HG03354 (cell line): Measurements from ENCODE around the gene ZFAND2A.
"Not testable (repeated sequence)": the region's sequence is repeated elsewhere in the genome, so short reads cannot be mapped to it uniquely, and the experiment has no call there.

ENCODE experiments used
- ATAC-seq: cut with Tn5 transposase; IDR thresholded peaks from one replicate; pipeline ENCODE4 v1.9.1; 2021; ENCODE audit warnings: mild to moderate bottlenecking; ENCODE audit not compliant: unreplicated experiment, poor library complexity, severe bottlenecking

ZFAND2A gene

GRCh38 chr7:1129431-1129830, 30.6 kb downstream of the ZFAND2A start:
- no peak for ATAC-seq

GRCh38 chr7:1127001-1127400, 33.0 kb downstream of the ZFAND2A start:
- ATAC-seq: no peak

DNA sequence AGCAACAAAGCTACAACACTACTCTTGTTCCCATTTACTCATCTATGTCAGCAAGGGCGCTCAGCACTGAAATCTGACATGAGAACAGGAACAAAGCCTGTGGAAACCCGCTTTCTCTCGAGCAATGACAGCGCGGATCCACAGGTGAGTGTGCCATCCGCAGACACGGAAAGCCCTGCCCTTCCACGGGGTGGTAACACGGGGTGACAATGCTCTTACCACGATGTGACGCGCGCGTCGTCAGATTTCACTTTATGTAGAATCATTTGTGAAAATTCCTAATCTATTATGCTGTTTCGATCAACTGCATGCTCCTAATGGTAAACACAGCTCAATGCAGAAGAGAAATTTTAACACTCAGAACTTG, 34.4 kb downstream of the ZFAND2A start:
- ATAC-seq: no peak

GRCh38 chr7:1124816-1125602, 35.0 kb downstream of the ZFAND2A start:
- no peak for ATAC-seq

DNA sequence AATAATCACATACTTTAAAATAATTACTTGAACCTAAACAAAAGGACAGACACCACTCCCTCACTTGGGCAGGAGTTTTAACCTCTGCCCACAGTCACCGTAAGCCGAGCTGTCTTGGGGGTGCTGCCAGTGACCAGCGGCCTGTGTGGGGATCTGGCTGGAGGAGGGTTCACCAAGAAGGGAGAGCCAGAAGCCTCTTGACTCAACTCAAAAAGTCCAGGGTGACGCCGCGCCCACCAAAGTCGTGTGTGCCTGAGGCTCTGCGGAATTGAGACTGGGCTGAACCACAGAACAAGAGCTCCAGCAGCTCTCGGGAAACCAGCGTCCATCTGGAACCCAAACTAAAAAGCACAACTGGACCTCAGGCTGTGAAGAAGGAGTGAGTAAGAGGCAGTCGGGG, 35.8 kb downstream of the ZFAND2A start:
- ATAC-seq: no peak

- ATAC-seq: no peak
These were observed 36.3 kb downstream of the ZFAND2A start for GRCh38 chr7:1123715-1124114.

DNA sequence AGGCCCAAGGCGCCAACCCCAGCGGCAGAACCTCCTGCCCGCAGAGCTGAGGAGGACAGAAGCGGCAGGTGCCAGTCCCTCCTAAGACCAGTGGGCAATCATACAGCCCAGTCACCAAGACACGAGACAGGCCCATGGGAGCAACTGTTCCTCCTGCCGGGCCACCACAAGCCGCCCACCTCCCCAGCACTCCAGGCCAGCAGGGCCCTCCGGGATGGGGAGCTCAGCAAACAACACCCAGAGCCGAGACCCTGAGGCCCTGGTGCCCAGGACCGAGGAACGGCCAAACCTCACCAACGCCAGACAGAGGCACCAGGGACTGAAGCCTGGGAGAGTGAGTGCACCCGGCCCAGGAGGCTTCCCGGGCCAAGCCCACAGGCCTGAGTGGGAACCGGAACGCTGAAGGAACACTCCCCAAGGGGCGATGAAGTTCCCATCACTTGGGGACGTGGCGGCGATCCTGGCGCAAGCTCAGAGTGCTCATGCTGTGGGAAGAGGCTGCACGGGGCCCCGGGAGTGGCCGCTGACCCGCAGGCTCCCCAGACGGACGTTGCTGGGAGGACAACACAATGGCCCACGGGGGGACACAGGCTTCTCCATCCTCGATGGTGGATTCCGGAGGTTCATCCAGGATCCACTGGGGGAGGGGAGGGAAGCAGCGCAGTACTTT, 37.0 kb downstream of the ZFAND2A start:
- ATAC-seq: no peak

GRCh38 chr7:1121886-1122831, 37.8 kb downstream of the ZFAND2A start:
- no peak for ATAC-seq

DNA sequence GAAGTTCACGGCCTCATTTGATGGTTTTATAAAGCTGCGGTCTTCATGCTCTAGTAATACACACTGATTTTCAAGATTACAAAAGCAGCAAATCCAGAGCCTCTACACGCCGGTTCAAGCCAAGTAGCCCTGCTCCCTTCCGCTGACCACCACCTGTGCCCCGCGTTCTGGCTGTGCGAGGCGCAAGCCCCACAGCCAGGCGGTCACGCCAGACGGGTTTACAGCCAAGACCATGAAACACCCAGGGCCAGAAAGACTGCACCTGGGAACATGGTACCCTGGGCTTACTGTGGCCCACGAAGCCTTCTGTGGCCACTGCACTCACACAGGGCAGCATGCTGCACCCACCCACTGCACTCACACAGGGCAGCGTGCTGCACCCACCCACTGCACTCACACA, 38.5 kb downstream of the ZFAND2A start:
- no peak for ATAC-seq

DNA sequence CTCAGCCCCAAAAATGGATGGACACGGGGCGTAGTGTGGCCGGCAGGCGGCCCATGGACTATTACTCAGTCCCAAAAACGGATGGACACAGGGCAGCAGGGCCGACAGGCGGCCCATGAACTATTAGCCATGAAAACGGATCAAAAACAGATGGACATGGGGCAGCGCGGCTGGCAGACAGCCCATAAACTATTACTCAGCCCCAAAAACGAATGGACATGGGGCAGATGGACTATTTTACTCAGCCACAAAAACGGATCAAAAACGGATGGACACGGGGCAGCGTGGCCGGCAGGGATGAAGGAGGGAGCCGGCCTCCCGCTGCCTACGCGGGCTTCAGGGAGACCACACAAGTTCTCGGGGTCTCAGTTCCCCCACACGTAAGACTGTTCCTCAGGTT, 39.2 kb downstream of the ZFAND2A start:
- ATAC-seq: no peak

DNA sequence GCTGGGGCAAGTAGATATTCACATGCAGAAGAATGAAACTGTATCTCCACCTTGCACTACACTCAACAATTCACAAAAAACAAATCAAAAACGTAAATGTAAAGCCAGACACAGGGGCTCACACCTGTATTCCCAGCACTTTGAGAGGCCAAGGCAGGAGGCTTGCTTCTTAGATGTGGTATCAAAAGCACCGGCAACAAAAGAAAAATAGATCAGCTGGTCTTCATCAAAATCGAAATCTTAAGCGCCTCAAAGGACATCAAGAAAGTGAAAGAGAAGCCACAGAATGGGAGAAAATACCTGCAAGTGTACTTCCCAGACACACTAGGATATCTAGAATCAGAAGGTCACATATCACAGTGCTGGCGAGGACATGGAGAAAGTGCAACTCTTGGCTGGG, 40.8 kb downstream of the ZFAND2A start:
- ATAC-seq: no peak

GRCh38 chr7:1117321-1117928, 42.6 kb downstream of the ZFAND2A start:
- no peak for ATAC-seq

GRCh38 chr7:1116383-1117008, 43.5 kb downstream of the ZFAND2A start:
- ATAC-seq: not testable (repeated sequence)

DNA sequence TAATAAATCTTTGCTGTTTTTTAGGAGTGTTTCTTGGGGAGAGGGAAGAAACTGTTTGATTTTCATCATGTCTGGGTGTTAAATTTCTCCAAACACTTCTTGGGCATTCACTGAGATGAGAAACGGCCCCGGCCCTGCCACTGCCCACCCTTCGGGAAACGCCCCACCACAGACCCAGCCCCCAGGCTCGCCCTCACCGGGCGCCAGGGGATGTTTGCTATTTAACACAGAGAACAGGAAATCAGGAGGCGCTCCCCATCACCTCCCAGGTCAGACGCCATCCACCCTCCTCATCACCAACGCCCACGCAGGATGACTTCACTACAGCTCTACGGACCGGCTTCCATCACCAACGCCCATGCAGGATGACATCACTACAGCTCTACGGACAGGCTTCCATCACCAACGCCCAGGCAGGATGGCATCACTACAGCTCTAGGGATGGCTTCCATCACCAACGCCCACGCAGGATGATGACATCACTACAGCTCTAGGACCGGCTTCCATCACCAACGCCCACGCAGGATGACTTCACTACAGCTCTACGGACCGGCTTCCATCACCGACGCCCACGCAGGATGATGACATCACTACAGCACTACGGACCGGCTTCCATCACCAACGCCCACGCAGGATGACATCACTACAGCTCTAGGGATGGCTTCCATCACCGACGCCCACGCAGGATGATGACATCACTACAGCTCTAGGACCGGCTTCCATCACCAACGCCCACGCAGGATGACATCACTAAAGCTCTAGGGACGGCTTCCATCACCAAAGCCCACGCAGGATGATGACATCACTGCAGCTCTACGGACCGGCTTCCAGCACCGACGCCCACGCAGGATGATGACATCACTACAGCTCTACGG, 44.6 kb downstream of the ZFAND2A start:
- not testable (repeated sequence) for ATAC-seq

DNA sequence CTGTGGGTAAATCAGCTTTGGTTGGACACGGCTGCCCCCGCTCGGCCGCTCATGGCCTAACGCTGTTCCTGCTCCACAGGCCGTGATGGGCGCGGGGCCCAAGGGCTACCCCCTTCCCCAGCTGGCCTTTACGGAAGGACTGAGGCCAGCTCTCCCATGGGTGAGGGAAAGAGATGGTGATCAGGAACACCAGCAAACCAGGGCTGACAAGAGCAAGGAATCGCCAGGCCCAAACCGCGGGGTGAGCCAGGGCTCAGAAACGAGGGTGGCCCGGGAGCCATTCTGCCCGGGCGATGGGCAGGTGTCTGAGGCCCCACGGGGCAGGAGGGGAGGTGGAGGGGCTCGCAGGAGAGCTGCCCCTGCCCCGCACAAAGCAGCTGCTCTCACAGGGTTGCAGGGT, 45.5 kb downstream of the ZFAND2A start:
- ATAC-seq: no peak

DNA sequence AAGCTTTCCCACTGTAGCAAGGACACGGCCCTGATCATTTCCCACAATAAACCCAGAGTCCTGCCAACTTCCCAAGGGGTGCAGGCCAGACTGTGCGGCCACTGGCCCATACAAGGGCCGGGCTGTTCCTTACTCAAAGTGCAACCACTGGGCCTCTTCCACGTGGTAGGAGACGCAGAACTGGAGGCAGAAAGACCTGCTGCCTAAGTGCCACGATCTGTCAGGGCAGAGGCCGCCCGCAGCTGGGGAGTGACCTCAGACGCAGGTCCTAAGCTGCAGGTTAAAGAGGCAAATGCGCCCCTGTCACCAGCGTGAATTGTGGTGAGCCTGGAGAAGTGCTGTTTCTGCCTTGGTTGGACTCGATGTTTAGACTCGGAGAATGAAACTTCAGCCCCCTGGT, 45.9 kb downstream of the ZFAND2A start:
- ATAC-seq: no peak

GRCh38 chr7:1113548-1113885, 46.5 kb downstream of the ZFAND2A start:
- ATAC-seq: no peak

GRCh38 chr7:1112625-1113547, 47.1 kb downstream of the ZFAND2A start:
- no peak for ATAC-seq
